ENCODE data around the gene KIF21A.

DNA sequence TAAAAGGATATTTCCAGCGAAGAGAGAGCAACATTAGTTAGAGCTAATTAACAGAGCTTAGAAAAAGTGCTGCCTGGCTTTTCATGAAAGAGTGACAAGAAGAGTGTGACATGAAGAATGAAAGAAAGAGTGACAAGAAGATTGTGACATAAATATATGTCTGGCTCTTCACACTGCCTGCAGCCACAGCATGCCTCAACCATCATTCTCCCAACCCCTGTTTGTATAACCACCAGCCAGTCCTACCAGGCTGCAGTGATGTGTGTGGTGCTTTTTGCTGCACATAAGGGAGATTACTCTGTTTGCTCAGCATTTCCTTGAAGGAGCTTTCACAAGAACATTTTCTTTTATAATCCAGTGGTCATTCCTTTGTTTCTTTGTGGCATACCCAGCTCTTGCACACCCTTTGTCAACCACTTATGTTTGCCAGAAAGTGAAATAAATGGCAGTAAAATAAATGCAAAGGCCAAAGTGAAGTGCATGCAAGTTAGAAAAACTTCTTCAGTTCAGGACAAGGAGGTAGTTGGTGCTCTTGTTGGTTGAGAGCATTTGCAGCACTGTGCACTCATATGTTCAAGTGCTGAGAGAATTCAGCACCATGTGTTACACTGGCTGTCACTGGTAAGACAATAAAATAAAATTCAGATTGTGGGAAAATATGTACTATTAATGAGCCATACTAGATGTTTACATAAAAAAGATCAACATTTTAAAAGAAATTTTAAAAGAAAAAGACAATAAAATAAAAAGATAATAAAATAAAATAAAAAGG, 50.6 kb downstream of the KIF21A start:
- TF ChIP-seq, protein P1, sequence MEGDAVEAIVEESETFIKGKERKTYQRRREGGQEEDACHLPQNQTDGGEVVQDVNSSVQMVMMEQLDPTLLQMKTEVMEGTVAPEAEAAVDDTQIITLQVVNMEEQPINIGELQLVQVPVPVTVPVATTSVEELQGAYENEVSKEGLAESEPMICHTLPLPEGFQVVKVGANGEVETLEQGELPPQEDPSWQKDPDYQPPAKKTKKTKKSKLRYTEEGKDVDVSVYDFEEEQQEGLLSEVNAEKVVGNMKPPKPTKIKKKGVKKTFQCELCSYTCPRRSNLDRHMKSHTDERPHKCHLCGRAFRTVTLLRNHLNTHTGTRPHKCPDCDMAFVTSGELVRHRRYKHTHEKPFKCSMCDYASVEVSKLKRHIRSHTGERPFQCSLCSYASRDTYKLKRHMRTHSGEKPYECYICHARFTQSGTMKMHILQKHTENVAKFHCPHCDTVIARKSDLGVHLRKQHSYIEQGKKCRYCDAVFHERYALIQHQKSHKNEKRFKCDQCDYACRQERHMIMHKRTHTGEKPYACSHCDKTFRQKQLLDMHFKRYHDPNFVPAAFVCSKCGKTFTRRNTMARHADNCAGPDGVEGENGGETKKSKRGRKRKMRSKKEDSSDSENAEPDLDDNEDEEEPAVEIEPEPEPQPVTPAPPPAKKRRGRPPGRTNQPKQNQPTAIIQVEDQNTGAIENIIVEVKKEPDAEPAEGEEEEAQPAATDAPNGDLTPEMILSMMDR (IDR thresholded peaks at IDR 0.05; ENCODE audit: low read depth, low read length) = no peak
- no peak for TF ChIP-seq EZH2phosphoT487 (IDR thresholded peaks at IDR 0.05; ENCODE audit: low read depth)
